Measurements from ENCODE around the gene C22orf15. TPM values are rescaled to one million over a fixed set of nuclear protein-coding genes. Genes with fewer than 3 reads are reported as not detected.

Gene C22orf15
- total RNA-seq, 1 experiment from 2014 or later: not detected

- peaks cover 20% of the 10 kb centered on the region for H3K79me2 ChIP-seq (ENCODE audit: insufficient read depth, low read length)
- H3K36me3 ChIP-seq (ENCODE audit: control insufficient read depth in 1 of 2, insufficient read depth in 2 of 2, low read length in 2 of 2): peaks cover 27 to 30% of the 10 kb centered on the region in 2 experiments; a peak in 3 of 4 replicates
- no peak overlapping the region for H3K4me2 ChIP-seq (ENCODE audit: low read length)
- no peaks in the 10 kb centered on the region for H3K9me2 ChIP-seq (ENCODE audit: insufficient read depth)
- RAD21 ChIA-PET (ENCODE audit: low non-redundant PET in 1 of 2, low total read pairs in 2 of 2, uncharacterized antibody in 2 of 2, unreplicated experiment in 2 of 2): no interaction called here
- DNase-seq (ENCODE audit: low read depth, low spot score) (no peak), ATAC-seq (no peak)
- peaks cover 4 to 15% of the 10 kb centered on the region in 2 experiments; a peak in 3 of 4 replicates for H3K4me1 ChIP-seq (ENCODE audit: control insufficient read depth in 1 of 2, insufficient read depth in 2 of 2, low read length in 2 of 2)
- CTCF ChIA-PET: no interaction called here
- no peak overlapping the region for H3K4me3 ChIP-seq (replicated peaks in 1 of 2; ENCODE audit: low read depth in 1 of 2, low read length in 2 of 2)
- POLR2A ChIA-PET: no interaction called here
- TF ChIP-seq JUND (IDR thresholded peaks at IDR 0.05) (no peak), TCF7L2 (IDR thresholded peaks at IDR 0.05; ENCODE audit: borderline replicate concordance, extremely low read depth, insufficient read depth, insufficient read length) (no peak), SIN3A (IDR thresholded peaks at IDR 0.05; ENCODE audit: low read depth) (no peak), ZNF274 (IDR thresholded peaks at IDR 0.05; ENCODE audit: low read depth, low read length) (no peak)
- no peaks in the 10 kb centered on the region for H3K27me3 ChIP-seq (ENCODE audit: insufficient read depth, low read length)
- H3K9me3 ChIP-seq (ENCODE audit: control insufficient read depth in 1 of 2, insufficient read depth in 1 of 2, low read depth in 1 of 2, low read length in 2 of 2): no peaks in the 10 kb centered on the region
- no peak overlapping the region for H3K9ac ChIP-seq (ENCODE audit: low read length)
- peak overlapping the region; percentile 27; the same call in 1 of the 2 replicates for H3K27ac ChIP-seq (ENCODE audit: low read depth, low read length)
- no peaks in the 10 kb centered on the region for H4K20me1 ChIP-seq (ENCODE audit: insufficient read depth)
- intact Hi-C loops (cut with micrococcal nuclease): no loop called here
- no TSS peak for BruUV-seq (replicated peaks)
- H2AFZ ChIP-seq (ENCODE audit: low read depth, low read length, poor library complexity, severe bottlenecking): no peak overlapping the region
Measured at GRCh38 chr22:23714596-23715578, 47.9 kb upstream of the C22orf15 start.

DNA sequence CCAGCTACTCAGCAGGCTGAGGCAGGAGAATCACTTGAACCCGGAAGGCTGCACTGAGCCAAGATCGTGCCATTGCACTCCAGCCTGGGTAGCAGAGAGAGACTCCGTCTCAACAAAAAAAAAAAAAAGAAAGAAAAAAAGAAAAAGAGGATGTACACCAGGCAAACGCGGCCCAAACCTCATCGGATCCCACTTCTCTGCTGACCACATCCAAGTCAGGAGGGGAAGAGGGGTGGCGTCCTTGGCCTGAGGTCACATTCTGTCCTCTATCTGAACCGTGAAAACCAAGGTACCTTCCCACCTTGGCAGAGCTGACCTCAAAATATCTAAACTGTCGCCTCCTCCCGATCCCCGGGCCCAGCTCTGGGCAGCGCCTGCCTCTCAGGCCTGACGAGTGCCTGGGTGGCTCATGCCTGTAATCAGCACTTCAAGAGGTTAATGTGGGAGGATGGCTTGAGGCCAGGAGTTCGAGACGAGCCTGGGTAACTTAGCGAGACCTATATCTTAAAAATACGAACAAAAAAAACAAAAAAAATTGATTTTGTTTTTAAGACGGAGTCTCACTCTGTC is 46.9 kb upstream of the C22orf15 start:
- intact Hi-C loops (cut with micrococcal nuclease): no loop called here
- BruUV-seq (replicated peaks): no TSS peak
- H3K27me3 ChIP-seq (ENCODE audit: insufficient read depth, low read length): no peaks in the 10 kb centered on the region
- H3K4me3 ChIP-seq (replicated peaks in 1 of 2; ENCODE audit: low read depth in 1 of 2, low read length in 2 of 2): peak overlapping the region; percentile 89 to 90
- ChIA-PET POLR2A (interaction anchor here (1.0 kb wide), 1 partner anchor 36 kb away, joined by 3 read pairs; no protein-coding TSS in a partner anchor), RAD21 (ENCODE audit: low non-redundant PET in 1 of 2, low total read pairs in 2 of 2, uncharacterized antibody in 2 of 2, unreplicated experiment in 2 of 2) (no interaction called here), CTCF (interaction anchor here (0.6 to 1.3 kb wide), 2 partner anchors 33 to 178 kb away, joined by 3 to 4 read pairs; partner anchors contain the start of gene MIF)
- no peak for ATAC-seq
- H3K36me3 ChIP-seq (ENCODE audit: control insufficient read depth in 1 of 2, insufficient read depth in 2 of 2, low read length in 2 of 2): peaks cover 22 to 26% of the 10 kb centered on the region in 2 experiments; a peak in 3 of 4 replicates
- peak overlapping the region; percentile 92 for H3K9ac ChIP-seq (ENCODE audit: low read length)
- no peaks in the 10 kb centered on the region for H3K9me2 ChIP-seq (ENCODE audit: insufficient read depth)
- peak overlapping the region; percentile 71; the same call in 1 of the 2 replicates for H3K27ac ChIP-seq (ENCODE audit: low read depth, low read length)
- no peak overlapping the region for H2AFZ ChIP-seq (ENCODE audit: low read depth, low read length, poor library complexity, severe bottlenecking)
- H3K4me1 ChIP-seq (ENCODE audit: control insufficient read depth in 1 of 2, insufficient read depth in 2 of 2, low read length in 2 of 2): peaks cover 4 to 15% of the 10 kb centered on the region in 2 experiments; a peak in 3 of 4 replicates
- H3K4me2 ChIP-seq (ENCODE audit: low read length): peak overlapping the region; percentile 95
- no peaks in the 10 kb centered on the region for H4K20me1 ChIP-seq (ENCODE audit: insufficient read depth)
- DNase-seq (ENCODE audit: low read depth, low spot score): no peak
- peaks cover 20% of the 10 kb centered on the region for H3K79me2 ChIP-seq (ENCODE audit: insufficient read depth, low read length)
- no peaks in the 10 kb centered on the region for H3K9me3 ChIP-seq (ENCODE audit: control insufficient read depth in 1 of 2, insufficient read depth in 1 of 2, low read depth in 1 of 2, low read length in 2 of 2)
- TF ChIP-seq CTCF (IDR thresholded peaks at IDR 0.05 in 2 of 3, conservative IDR thresholded peaks at IDR 0.05 in 1 of 3; ENCODE audit: borderline replicate concordance in 1 of 3, insufficient read depth in 1 of 3, low read depth in 2 of 3, low read length in 2 of 3) (no peak), TCF7L2 (IDR thresholded peaks at IDR 0.05; ENCODE audit: borderline replicate concordance, extremely low read depth, insufficient read depth, insufficient read length) (no peak), RAD21 (IDR thresholded peaks at IDR 0.05; ENCODE audit: low read depth) (no peak), CBX3 (IDR thresholded peaks at IDR 0.05; ENCODE audit: low read depth) (no peak), SIN3A (IDR thresholded peaks at IDR 0.05; ENCODE audit: low read depth) (no peak), POLR2A (IDR thresholded peaks at IDR 0.05; ENCODE audit: borderline replicate concordance, extremely low read depth, insufficient read depth, insufficient read length) (no peak), ZBTB33 (IDR thresholded peaks at IDR 0.05; ENCODE audit: extremely low read depth, insufficient replicate concordance, low read length) (no peak), EZH2phosphoT487 (IDR thresholded peaks at IDR 0.05; ENCODE audit: borderline replicate concordance) (no peak), SP1 (IDR thresholded peaks at IDR 0.05; ENCODE audit: low read depth) (no peak), ZFX (IDR thresholded peaks at IDR 0.05) (no peak)
- TF ChIP-seq, protein P1, sequence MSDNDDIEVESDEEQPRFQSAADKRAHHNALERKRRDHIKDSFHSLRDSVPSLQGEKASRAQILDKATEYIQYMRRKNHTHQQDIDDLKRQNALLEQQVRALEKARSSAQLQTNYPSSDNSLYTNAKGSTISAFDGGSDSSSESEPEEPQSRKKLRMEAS (IDR thresholded peaks at IDR 0.05): no peak
